Upper lobe of right lung (tissue), 1 donor: ENCODE measurements around the gene SH3BGRL. TPM values are rescaled to one million over a fixed set of nuclear protein-coding genes. Genes with fewer than 3 reads are reported as not detected.
"Not testable (repeated sequence)": the region's sequence is repeated elsewhere in the genome, so short reads cannot be mapped to it uniquely, and the experiment has no call there.

ENCODE experiments used
- ATAC-seq: fragments of 200-7000 bp; cut with Tn5 transposase; one replicate; pipeline ENCODE4 v1.9.1; 2020; ENCODE audit warnings: mild to moderate bottlenecking, moderate library complexity
- DNase-seq: peaks from one replicate; pipeline ENCODE4 v3.0.0-alpha.2; 2020
- H3K27ac ChIP-seq: fragments of 200-600 bp; one replicate; pipeline ENCODE4 v1.8.0; 2022
- H3K27me3 ChIP-seq: fragments of 200-600 bp; one replicate; pipeline ENCODE4 v1.8.0; 2022; ENCODE audit warnings: mild to moderate bottlenecking
- H3K36me3 ChIP-seq: fragments of 200-600 bp; one replicate; pipeline ENCODE4 v1.8.0; 2022
- H3K4me1 ChIP-seq: fragments of 200-600 bp; one replicate; pipeline ENCODE4 v1.8.0; 2022
- H3K4me3 ChIP-seq: fragments of 200-600 bp; one replicate; pipeline ENCODE4 v1.8.0; 2022; ENCODE audit warnings: mild to moderate bottlenecking
- H3K9me3 ChIP-seq: fragments of 200-600 bp; one replicate; pipeline ENCODE4 v1.8.0; 2022
- intact Hi-C: fragments of 100-400 bp; cut with DNase I; formaldehyde crosslinking; loops from one replicate; pipeline ENCODE4 v1.11.0; 2022
- total RNA-seq: library from RNA; stranded (reverse); fragmentation: NEBNext Ultra II Directional; extraction: Animal tissue kit (Norgen Biotek cat#: 25700); gene quantifications from one replicate; pipeline ENCODE4 v1.2.1, GENCODE V29; 2021
- TF ChIP-seq, protein P1 (sequence below): fragments of 200-600 bp; IDR thresholded peaks from one replicate; pipeline ENCODE4 v1.8.0; 2022; ENCODE audit warnings: antibody characterized with exemption
- donor health status: DM: no; HTN: yes; CAD: no; lungs with severe emphysema.

The SH3BGRL gene
- total RNA-seq, 1 donor from 2014 or later: 144 TPM

GRCh38 chrX:81304563-81304962 lies 102.7 kb downstream of the SH3BGRL start:
- no peak for ATAC-seq
- Histone ChIP-seq H3K27ac (no peak overlapping the region), H3K36me3 (no peaks in the 10 kb centered on the region), H3K4me3 (no peak overlapping the region), H3K4me1 (no peaks in the 10 kb centered on the region), H3K9me3 (no peaks in the 10 kb centered on the region), H3K27me3 (no peaks in the 10 kb centered on the region)
- TF ChIP-seq, protein P1, sequence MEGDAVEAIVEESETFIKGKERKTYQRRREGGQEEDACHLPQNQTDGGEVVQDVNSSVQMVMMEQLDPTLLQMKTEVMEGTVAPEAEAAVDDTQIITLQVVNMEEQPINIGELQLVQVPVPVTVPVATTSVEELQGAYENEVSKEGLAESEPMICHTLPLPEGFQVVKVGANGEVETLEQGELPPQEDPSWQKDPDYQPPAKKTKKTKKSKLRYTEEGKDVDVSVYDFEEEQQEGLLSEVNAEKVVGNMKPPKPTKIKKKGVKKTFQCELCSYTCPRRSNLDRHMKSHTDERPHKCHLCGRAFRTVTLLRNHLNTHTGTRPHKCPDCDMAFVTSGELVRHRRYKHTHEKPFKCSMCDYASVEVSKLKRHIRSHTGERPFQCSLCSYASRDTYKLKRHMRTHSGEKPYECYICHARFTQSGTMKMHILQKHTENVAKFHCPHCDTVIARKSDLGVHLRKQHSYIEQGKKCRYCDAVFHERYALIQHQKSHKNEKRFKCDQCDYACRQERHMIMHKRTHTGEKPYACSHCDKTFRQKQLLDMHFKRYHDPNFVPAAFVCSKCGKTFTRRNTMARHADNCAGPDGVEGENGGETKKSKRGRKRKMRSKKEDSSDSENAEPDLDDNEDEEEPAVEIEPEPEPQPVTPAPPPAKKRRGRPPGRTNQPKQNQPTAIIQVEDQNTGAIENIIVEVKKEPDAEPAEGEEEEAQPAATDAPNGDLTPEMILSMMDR: no peak
- intact Hi-C loops: no loop called here
- DNase-seq: no peak

- no peaks in the 10 kb centered on the region for H3K9me3 ChIP-seq
- no peak for DNase-seq
- TF ChIP-seq, protein P1: no peak
- ATAC-seq: no peak
- intact Hi-C loops: no loop called here
- H3K27ac ChIP-seq: no peak overlapping the region
- H3K27me3 ChIP-seq: no peaks in the 10 kb centered on the region
- no peak overlapping the region for H3K4me3 ChIP-seq
- no peaks in the 10 kb centered on the region for H3K36me3 ChIP-seq
- no peaks in the 10 kb centered on the region for H3K4me1 ChIP-seq
These were observed 103.3 kb downstream of the SH3BGRL start for GRCh38 chrX:81305240-81305639.

DNA sequence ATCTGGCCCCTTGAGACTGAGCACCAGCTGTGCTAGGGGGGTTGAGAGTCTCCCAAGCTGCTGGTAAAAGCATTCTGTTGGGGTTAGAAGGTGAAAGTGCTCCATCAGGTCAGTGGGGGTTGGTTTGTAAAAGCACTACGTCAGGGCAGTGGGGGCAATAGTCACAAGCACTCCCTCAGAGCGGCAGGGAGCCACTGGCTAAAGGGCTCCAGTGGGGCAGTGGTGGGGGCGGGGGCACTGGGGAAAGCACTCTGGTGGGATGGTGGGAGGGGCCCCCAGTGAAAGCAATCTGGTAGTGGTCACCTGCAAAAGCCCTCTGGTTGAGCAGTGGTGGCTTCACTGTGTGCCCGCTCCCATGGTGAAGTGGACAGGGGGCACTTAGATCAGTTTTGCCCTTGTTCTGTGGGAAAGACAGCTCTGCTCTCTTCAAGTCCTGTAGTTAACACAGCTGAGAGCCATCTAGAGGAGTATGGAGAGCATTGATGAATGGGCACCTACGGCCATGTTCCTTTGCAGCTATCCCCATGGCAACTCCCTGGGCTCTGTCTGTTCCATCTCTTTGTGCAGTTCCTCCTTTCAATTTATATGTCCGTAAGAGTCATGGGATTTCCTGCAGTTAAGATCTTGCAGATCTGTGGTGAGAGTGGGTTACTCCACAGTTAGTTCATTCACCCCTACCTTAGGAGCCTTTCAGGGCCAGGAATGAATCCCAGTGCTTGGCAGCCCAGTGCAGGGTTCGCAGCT lies 106.4 kb downstream of the SH3BGRL start:
- Histone ChIP-seq H3K27ac (no peak overlapping the region), H3K4me1 (no peaks in the 10 kb centered on the region), H3K27me3 (no peaks in the 10 kb centered on the region), H3K9me3 (no peaks in the 10 kb centered on the region), H3K4me3 (no peak overlapping the region), H3K36me3 (no peaks in the 10 kb centered on the region)
- ATAC-seq (peak; percentile 52), DNase-seq (no peak)
- intact Hi-C loops: no loop called here
- TF ChIP-seq, protein P1: no peak

DNA sequence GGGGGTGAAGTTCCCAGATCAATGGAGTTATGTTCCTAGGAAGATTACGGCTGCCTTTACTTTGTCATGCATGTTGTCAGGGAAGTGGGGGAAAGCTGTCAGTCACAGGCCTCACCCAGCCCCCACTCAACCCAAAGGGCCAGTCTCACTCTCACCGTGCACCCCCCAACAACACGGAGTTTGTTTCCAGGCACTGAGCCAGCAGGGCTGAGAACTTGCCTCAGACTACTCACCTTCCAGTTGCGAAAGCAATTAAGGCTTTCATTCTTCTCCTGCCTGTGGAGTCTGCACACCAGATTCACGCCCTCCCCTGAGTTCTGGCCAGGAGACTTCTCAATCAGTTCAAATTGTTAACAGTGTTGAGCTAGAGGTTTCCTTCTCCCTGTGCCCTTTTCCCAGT lies 114.3 kb downstream of the SH3BGRL start:
- no peak for ATAC-seq
- Histone ChIP-seq H3K27ac (no peak overlapping the region), H3K36me3 (no peaks in the 10 kb centered on the region), H3K27me3 (no peaks in the 10 kb centered on the region), H3K4me1 (no peaks in the 10 kb centered on the region), H3K9me3 (no peaks in the 10 kb centered on the region), H3K4me3 (no peak overlapping the region)
- DNase-seq: no peak
- TF ChIP-seq, protein P1: no peak
- intact Hi-C loops: no loop called here

DNA sequence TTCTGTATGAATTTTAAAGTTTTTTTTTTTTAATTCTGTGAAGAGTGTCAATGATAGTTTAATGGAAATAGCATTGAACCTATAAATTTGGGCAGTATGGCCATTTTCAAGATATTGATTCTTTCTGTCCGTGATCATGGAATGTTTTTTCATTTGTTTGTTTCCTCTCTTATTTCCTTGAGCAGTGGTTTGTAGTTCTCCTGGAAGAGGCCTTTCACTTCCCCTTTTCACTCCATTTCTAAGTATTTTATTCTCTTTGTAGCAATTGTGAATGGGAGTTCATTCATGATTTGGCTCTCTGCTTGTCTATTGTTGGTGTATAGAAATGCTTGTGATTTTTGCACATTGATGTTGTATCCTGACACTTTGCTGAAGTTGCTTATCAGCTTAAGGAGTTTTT lies 129.8 kb downstream of the SH3BGRL start:
- H3K9me3 ChIP-seq, DNase-seq, intact Hi-C loops, H3K4me1 ChIP-seq, H3K4me3 ChIP-seq, H3K27me3 ChIP-seq, H3K36me3 ChIP-seq, ATAC-seq, H3K27ac ChIP-seq: not testable (repeated sequence)

- no peaks in the 10 kb centered on the region for H3K4me1 ChIP-seq
- intact Hi-C loops: no loop called here
- TF ChIP-seq, protein P1: no peak
- ATAC-seq (no peak), DNase-seq (no peak)
- no peaks in the 10 kb centered on the region for H3K9me3 ChIP-seq
- no peaks in the 10 kb centered on the region for H3K36me3 ChIP-seq
- H3K27me3 ChIP-seq: no peaks in the 10 kb centered on the region
- H3K27ac ChIP-seq: no peak overlapping the region
- H3K4me3 ChIP-seq: no peak overlapping the region
These were observed 134.7 kb downstream of the SH3BGRL start for GRCh38 chrX:81336455-81337152.
